Putamen (tissue), 1 donor: Measurements from ENCODE around the gene RPL3.

Source experiments
- DNase-seq: peaks from one replicate; pipeline ENCODE4 v3.0.0-alpha.2; 2016; ENCODE audit warnings: low spot score

Gene RPL3

GRCh38 chr22:39317084-39317774 lies 2.2 kb downstream of the RPL3 start:
- no peak for DNase-seq

- DNase-seq, result peak; percentile 75
Measured at GRCh38 chr22:39316440-39317083, 2.9 kb downstream of the RPL3 start.

GRCh38 chr22:39315389-39315788 lies 4.0 kb downstream of the RPL3 start:
- no peak for DNase-seq

- DNase-seq, result no peak
Measured at GRCh38 chr22:39314251-39314971, 5.0 kb downstream of the RPL3 start.

GRCh38 chr22:39313258-39314001 lies 6.0 kb downstream of the RPL3 start:
- no peak for DNase-seq

- no peak for DNase-seq
Measured at GRCh38 chr22:39312410-39312809, 7.0 kb downstream of the RPL3 start.

GRCh38 chr22:39311592-39312400 lies 7.6 kb downstream of the RPL3 start:
- no peak for DNase-seq

GRCh38 chr22:39309881-39310714 lies 9.3 kb downstream of the RPL3 start:
- no peak for DNase-seq

- no peak for DNase-seq
Measured at GRCh38 chr22:39309364-39309861, 10.0 kb downstream of the RPL3 start.

- DNase-seq, result no peak
Measured at GRCh38 chr22:39308614-39309363, 10.6 kb downstream of the RPL3 start.

GRCh38 chr22:39306456-39307361 lies 12.7 kb downstream of the RPL3 start:
- no peak for DNase-seq

GRCh38 chr22:39303892-39304671 lies 15.3 kb downstream of the RPL3 start:
- no peak for DNase-seq

GRCh38 chr22:39303358-39303757 lies 16.1 kb downstream of the RPL3 start:
- DNase-seq, result no peak

GRCh38 chr22:39302431-39302960 lies 16.9 kb downstream of the RPL3 start:
- DNase-seq, result no peak

GRCh38 chr22:39301926-39302325 lies 17.5 kb downstream of the RPL3 start:
- no peak for DNase-seq

- no peak for DNase-seq
Measured at GRCh38 chr22:39301108-39301507, 18.3 kb downstream of the RPL3 start.

GRCh38 chr22:39300186-39300830 lies 19.1 kb downstream of the RPL3 start:
- peak; percentile 57 for DNase-seq
